ENCODE results near the gene HEXIM1. TPM values are rescaled to one million over a fixed set of nuclear protein-coding genes. Genes with fewer than 3 reads are reported as not detected.
A peak's percentile ranks its signal among the peaks of the same experiment; 100 is the strongest.

HEXIM1 gene
- total RNA-seq, 1 donor from 2014 or later = 38.8 TPM

DNA sequence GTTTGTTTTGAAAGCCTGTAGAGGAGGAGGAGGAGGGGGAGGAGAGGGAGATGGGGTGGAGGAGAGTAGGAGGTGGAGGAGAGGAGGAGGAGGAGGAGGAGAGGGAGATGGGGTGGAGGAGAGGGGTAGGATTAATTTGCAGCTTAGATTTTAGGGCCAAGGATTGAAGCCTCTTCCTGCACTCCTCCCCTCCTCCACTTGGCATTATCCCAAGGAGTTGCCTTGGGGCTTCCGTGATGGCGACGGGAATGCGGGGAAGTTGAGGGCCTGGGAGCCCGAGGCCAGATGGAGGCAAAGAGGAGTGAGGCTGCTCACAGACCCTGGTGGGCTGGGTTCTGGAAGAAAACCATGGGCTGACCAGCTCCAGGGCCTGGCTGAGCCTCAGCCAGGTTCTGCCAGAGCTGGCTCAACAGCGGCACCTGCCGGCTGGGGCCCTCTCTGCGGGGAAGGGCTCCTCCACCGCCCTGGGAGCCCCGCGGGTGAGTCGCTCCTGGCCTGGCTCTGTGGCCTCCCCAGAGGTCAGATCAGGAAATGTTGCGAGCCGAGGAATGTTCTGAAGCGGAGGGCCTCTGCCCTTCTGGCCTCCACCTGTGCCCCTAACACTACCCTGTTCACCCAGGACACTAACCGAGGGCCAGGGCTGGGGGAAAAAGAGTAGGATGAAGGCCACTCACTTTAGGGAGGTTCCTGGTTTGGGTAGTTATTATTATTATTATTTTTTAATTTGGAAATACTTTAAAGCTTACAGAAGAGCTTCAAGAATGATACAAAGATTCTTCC, 49.5 kb downstream of the HEXIM1 start:
- Mint-ChIP-seq H3K9me3 (no peaks in the 10 kb centered on the region), H3K36me3 (no peaks in the 10 kb centered on the region), H3K27ac (peak overlapping the region; percentile 87), H3K4me1 (peaks cover 20% of the 10 kb centered on the region), H3K4me3 (peak overlapping the region; percentile 30), H3K27me3 (ENCODE audit: low read depth) (no peaks in the 10 kb centered on the region)
- TF ChIP-seq CTCF (IDR thresholded peaks at IDR 0.05; ENCODE audit: unreplicated experiment) = peak; percentile 88
- peak; percentile 85 to 96 for DNase-seq (ENCODE audit: low spot score in 2 of 2, unreplicated experiment in 2 of 2)

- H3K9me3 Mint-ChIP-seq = peaks cover 5% of the 10 kb centered on the region
- no peaks in the 10 kb centered on the region for H3K36me3 Mint-ChIP-seq
- H3K4me3 Mint-ChIP-seq = no peak overlapping the region
- H3K27ac Mint-ChIP-seq = no peak overlapping the region
- no peak for TF ChIP-seq CTCF (IDR thresholded peaks at IDR 0.05; ENCODE audit: unreplicated experiment)
- peaks cover 20% of the 10 kb centered on the region for H3K4me1 Mint-ChIP-seq
- H3K27me3 Mint-ChIP-seq (ENCODE audit: low read depth) = no peaks in the 10 kb centered on the region
- no peak for DNase-seq (ENCODE audit: low spot score in 2 of 2, unreplicated experiment in 2 of 2)
These were observed 52.4 kb downstream of the HEXIM1 start for GRCh38 chr17:45200701-45201100.

GRCh38 chr17:45201457-45201856, 53.2 kb downstream of the HEXIM1 start:
- no peak for TF ChIP-seq CTCF (IDR thresholded peaks at IDR 0.05; ENCODE audit: unreplicated experiment)

More at GRCh38 chr17:45201457-45201856, 53.2 kb downstream of the HEXIM1 start:
- H3K4me1 Mint-ChIP-seq = peaks cover 20% of the 10 kb centered on the region
- peaks cover 5% of the 10 kb centered on the region for H3K9me3 Mint-ChIP-seq
- no peak overlapping the region for H3K27ac Mint-ChIP-seq
- H3K36me3 Mint-ChIP-seq = no peaks in the 10 kb centered on the region
- no peaks in the 10 kb centered on the region for H3K27me3 Mint-ChIP-seq (ENCODE audit: low read depth)
- H3K4me3 Mint-ChIP-seq = no peak overlapping the region
- DNase-seq (ENCODE audit: low spot score in 2 of 2, unreplicated experiment in 2 of 2) = no peak

Small RNA genes within 50 kb of the gene (microRNA-seq; reads per million reads assigned to microRNA genes)
- not detected for gene MIR6784

Other genes starting within 250 kb of the HEXIM1 start
- gene EFTUD2, start 249.0 kb upstream of the HEXIM1 start, total RNA-seq = 133 to 145 TPM (median 134 TPM) in 3 replicates
- not detected in 3 replicates for gene GFAP, start 233.0 kb upstream of the HEXIM1 start, total RNA-seq
- gene KIF18B, start 200.7 kb upstream of the HEXIM1 start, total RNA-seq = 19.0 to 20.2 TPM (median 19.2 TPM) in 3 replicates
- gene C1QL1, start 180.2 kb upstream of the HEXIM1 start, total RNA-seq = 2.2 to 3.1 TPM (median 3.0 TPM) in 3 replicates
- 83.2 to 86.0 TPM (median 83.2 TPM) in 3 replicates for gene DCAKD, start 96.8 kb upstream of the HEXIM1 start, total RNA-seq
- 80.6 to 86.1 TPM (median 80.9 TPM) in 3 replicates for gene NMT1, start 87.2 kb upstream of the HEXIM1 start, total RNA-seq
- 46.6 to 54.0 TPM (median 52.6 TPM) in 3 replicates for gene PLCD3, start 16.0 kb upstream of the HEXIM1 start, total RNA-seq
- gene ACBD4, start 12.8 kb upstream of the HEXIM1 start, total RNA-seq = 17.0 to 17.4 TPM (median 17.4 TPM) in 3 replicates
- gene HEXIM2, start 13.4 kb downstream of the HEXIM1 start, total RNA-seq = 6.5 to 9.6 TPM (median 7.7 TPM) in 3 replicates
- 3.0 to 3.7 TPM (median 3.6 TPM) in 3 replicates for gene FMNL1, start 73.4 kb downstream of the HEXIM1 start, total RNA-seq
- gene SPATA32, start 113.6 kb downstream of the HEXIM1 start, total RNA-seq = not detected in 3 replicates
- gene MAP3K14, start 168.5 kb downstream of the HEXIM1 start, total RNA-seq = 8.9 to 9.9 TPM (median 9.8 TPM) in 3 replicates

All from mesothelial cell of epicardium (in vitro differentiated cells).